Measurements from ENCODE around the gene MCUB. TPM values are rescaled to one million over a fixed set of nuclear protein-coding genes. Genes with fewer than 3 reads are reported as not detected.
"Not testable (repeated sequence)": the region's sequence is repeated elsewhere in the genome, so short reads cannot be mapped to it uniquely, and the experiment has no call there.

Gene MCUB
- total and polyA plus RNA-seq, 3 donors from 2014 or later = 7.7 to 23.4 (median 20.1) TPM

- TF ChIP-seq CTCF (IDR thresholded peaks at IDR 0.05) (no peak), POLR2A (IDR thresholded peaks at IDR 0.05) (no peak)
- 32 to 41% methylated on average over 2 of the region's 2 CpGs for WGBS, 2 donors
- intact Hi-C loops (cut with DNase I; ENCODE audit: low total_unique reads) = no loop called here
- Histone ChIP-seq H3K27ac (no peak overlapping the region), H3K4me3 (no peak overlapping the region), H3K27me3 (no peaks in the 10 kb centered on the region), H3K9me3 (no peaks in the 10 kb centered on the region), H3K36me3 (ENCODE audit: low read depth, missing control alignments) (no peaks in the 10 kb centered on the region), H3K4me1 (peaks cover 5% of the 10 kb centered on the region)
- no peak for DNase-seq
These were observed 29.6 kb downstream of the MCUB start for GRCh38 chr4:109589605-109590004.

- intact Hi-C loops (cut with DNase I; ENCODE audit: low total_unique reads) = no loop called here
- Histone ChIP-seq H3K4me1 (peaks cover 5% of the 10 kb centered on the region), H3K27me3 (no peaks in the 10 kb centered on the region), H3K36me3 (ENCODE audit: low read depth, missing control alignments) (no peaks in the 10 kb centered on the region), H3K9me3 (no peaks in the 10 kb centered on the region), H3K4me3 (no peak overlapping the region), H3K27ac (no peak overlapping the region)
- no peak for DNase-seq
- 77 to 85% methylated on average over 3 of the region's 3 CpGs for WGBS, 2 donors
- no peak for TF ChIP-seq CTCF (IDR thresholded peaks at IDR 0.05)
- TF ChIP-seq POLR2A (IDR thresholded peaks at IDR 0.05) = no peak
These were observed 30.9 kb downstream of the MCUB start for GRCh38 chr4:109590905-109591304.

- TF ChIP-seq POLR2A (IDR thresholded peaks at IDR 0.05) = no peak
- TF ChIP-seq CTCF (IDR thresholded peaks at IDR 0.05) = no peak
- Histone ChIP-seq H3K4me1 (peaks cover 5% of the 10 kb centered on the region), H3K36me3 (ENCODE audit: low read depth, missing control alignments) (no peaks in the 10 kb centered on the region), H3K27ac (no peak overlapping the region), H3K4me3 (no peak overlapping the region), H3K9me3 (no peaks in the 10 kb centered on the region), H3K27me3 (no peaks in the 10 kb centered on the region)
- 86 to 88% methylated on average over 1 of the region's 1 CpG for WGBS, 2 donors
- intact Hi-C loops (cut with DNase I; ENCODE audit: low total_unique reads) = no loop called here
- no peak for DNase-seq
These were observed 32.3 kb downstream of the MCUB start for GRCh38 chr4:109592367-109592766.

- intact Hi-C loops (cut with DNase I; ENCODE audit: low total_unique reads) = not testable (repeated sequence)
- WGBS, 2 donors = 81 to 87% methylated on average over 3 of the region's 3 CpGs
These were observed 35.1 kb downstream of the MCUB start for GRCh38 chr4:109595123-109595522.

GRCh38 chr4:109596420-109597085, 36.5 kb downstream of the MCUB start:
- H3K36me3 ChIP-seq (ENCODE audit: low read depth, missing control alignments); DNase-seq; H3K4me3 ChIP-seq; H3K9me3 ChIP-seq; intact Hi-C loops (cut with DNase I; ENCODE audit: low total_unique reads); H3K27ac ChIP-seq; H3K27me3 ChIP-seq; H3K4me1 ChIP-seq: not testable (repeated sequence)
- WGBS, 2 donors = 82% methylated on average over 2 of the region's 7 CpGs

More at GRCh38 chr4:109595123-109595522, 35.1 kb downstream of the MCUB start:
- H3K36me3 ChIP-seq (ENCODE audit: low read depth, missing control alignments); H3K4me3 ChIP-seq; H3K27me3 ChIP-seq; H3K4me1 ChIP-seq; DNase-seq; H3K27ac ChIP-seq; H3K9me3 ChIP-seq: not testable (repeated sequence)

GRCh38 chr4:109599046-109599652, 39.1 kb downstream of the MCUB start:
- intact Hi-C loops (cut with DNase I; ENCODE audit: low total_unique reads) = no loop called here
- WGBS, 2 donors = 81 to 89% methylated on average over 6 of the region's 6 CpGs
- H3K36me3 ChIP-seq (ENCODE audit: low read depth, missing control alignments) = no peaks in the 10 kb centered on the region
- H3K27ac ChIP-seq = no peak overlapping the region
- TF ChIP-seq POLR2A (IDR thresholded peaks at IDR 0.05) (no peak), CTCF (IDR thresholded peaks at IDR 0.05) (no peak)
- no peak overlapping the region for H3K4me3 ChIP-seq
- no peak for DNase-seq
- no peaks in the 10 kb centered on the region for H3K9me3 ChIP-seq
- H3K4me1 ChIP-seq = no peaks in the 10 kb centered on the region
- H3K27me3 ChIP-seq = no peaks in the 10 kb centered on the region

All from testis (tissue), 3 donors.